HepG2 (cell line): ENCODE data around the gene FGFR3. TPM values are rescaled to one million over a fixed set of nuclear protein-coding genes. Genes with fewer than 3 reads are reported as not detected.

Experiments
- ELF3 ChIP-seq: IDR thresholded peaks from 2 replicates; pipeline ENCODE4 v1.6.1; 2016; ENCODE audit warnings: missing genetic modification reagents, missing compliant biosample characterization
- HDAC1 ChIP-seq: sonication (generic); formaldehyde crosslinking; IDR thresholded peaks from 2 replicates; pipeline ENCODE4 v1.5.1; 2020; ENCODE audit warnings: mild to moderate bottlenecking, missing genetic modification reagents
- NFIC ChIP-seq: IDR thresholded peaks from 2 replicates; pipeline ENCODE4 v1.6.1; 2012; ENCODE audit warnings: mild to moderate bottlenecking, low read length, inconsistent platforms
- SALL2 ChIP-seq: sonication (generic); formaldehyde crosslinking; IDR thresholded peaks from 2 replicates; pipeline ENCODE4 v1.8.1; 2023; ENCODE audit warnings: mild to moderate bottlenecking, missing genetic modification reagents, inconsistent platforms
- SRSF9 ChIP-seq: fragments of 200-400 bp; formaldehyde crosslinking; IDR thresholded peaks from 2 replicates; pipeline ENCODE4 v1.6.1; 2018; ENCODE audit warnings: borderline replicate concordance, mild to moderate bottlenecking, low read depth, low read length; ENCODE audit not compliant: insufficient read depth, poor library complexity, severe bottlenecking
- SRY ChIP-seq: sonication (generic); formaldehyde crosslinking; IDR thresholded peaks from 2 replicates; pipeline ENCODE4 v1.8.0; 2022; ENCODE audit warnings: mild to moderate bottlenecking, missing genetic modification reagents
- ZKSCAN5 ChIP-seq: sonication (generic); formaldehyde crosslinking; IDR thresholded peaks from 2 replicates; pipeline ENCODE4 v1.5.1; 2020; ENCODE audit warnings: mild to moderate bottlenecking, missing genetic modification reagents
- ZNF660 ChIP-seq: sonication (generic); formaldehyde crosslinking; IDR thresholded peaks from 2 replicates; pipeline ENCODE4 v1.5.1; 2020; ENCODE audit warnings: mild to moderate bottlenecking, low read depth, missing genetic modification reagents, borderline replicate concordance
- ZNF747 ChIP-seq: sonication (generic); formaldehyde crosslinking; IDR thresholded peaks from 2 replicates; pipeline ENCODE4 v1.8.1; 2023; ENCODE audit warnings: missing genetic modification reagents, mild to moderate bottlenecking, borderline replicate concordance
- polyA plus RNA-seq, 8 experiments: library from polyadenylated mRNA; depleted of rRNA in 3 of 8; stranded (reverse) in 7 of 8; unstranded in 1 of 8; fragments of >200 nt; fragmentation: Illumina TruSeq in 4 of 8; extraction: Trizol in 4 of 8; gene quantifications; 2 replicates each; pipeline versions ENCODE4 v1.2.1 to v1.2.3, GENCODE V29; 2011 to 2016; ENCODE audit warnings: low read depth in 4 of 8, missing spikeins in 1 of 8, mixed read lengths in 1 of 8; ENCODE audit not compliant: insufficient read depth in 1 of 8
- total RNA-seq, 5 experiments: library from RNA; depleted of rRNA; stranded (reverse); fragments of >200 nt; fragmentation: Illumina TruSeq; extraction: Trizol; gene quantifications; 2 replicates each; pipeline ENCODE4 v1.2.3, GENCODE V29; 2016; ENCODE audit warnings: low read depth in 1 of 5
- TF ChIP-seq, protein P1 (sequence below): sonication (generic); formaldehyde crosslinking; conservative IDR thresholded peaks from 2 replicates; pipeline ENCODE4 v1.5.0; 2020; ENCODE audit warnings: missing genetic modification reagents
- TF ChIP-seq, protein P2 (sequence below), 2 experiments: IDR thresholded peaks; 2 replicates each; pipeline ENCODE4 v1.6.1; 2011 to 2012; ENCODE audit warnings: low read length in 2 of 2, borderline replicate concordance in 1 of 2, low read depth in 1 of 2, mild to moderate bottlenecking in 1 of 2, moderate library complexity in 1 of 2
- TF ChIP-seq, protein P3 (sequence below): sonication (generic); formaldehyde crosslinking; IDR thresholded peaks from 2 replicates; pipeline ENCODE4 v1.8.1; 2023; ENCODE audit warnings: mild to moderate bottlenecking, moderate library complexity, missing genetic modification reagents
- TF ChIP-seq, protein P4 (sequence below): sonication (generic); formaldehyde crosslinking; IDR thresholded peaks from 2 replicates; pipeline ENCODE4 v1.9.0; 2022; ENCODE audit warnings: low read depth, missing genetic modification reagents
- TF ChIP-seq, protein P5 (sequence below): sonication (generic); formaldehyde crosslinking; IDR thresholded peaks from 2 replicates; pipeline ENCODE4 v1.4.0; 2020; ENCODE audit warnings: missing genetic modification reagents
- TF ChIP-seq, protein P6 (sequence below): IDR thresholded peaks from 2 replicates; pipeline ENCODE4 v1.4.0; 2020; ENCODE audit warnings: mild to moderate bottlenecking, missing genetic modification reagents

FGFR3 gene
- total and polyA plus RNA-seq, 2 of the 13 experiments (the other 11 are each of a cell fraction or from before 2014, with no cell fraction given), result 103 to 109 TPM

DNA sequence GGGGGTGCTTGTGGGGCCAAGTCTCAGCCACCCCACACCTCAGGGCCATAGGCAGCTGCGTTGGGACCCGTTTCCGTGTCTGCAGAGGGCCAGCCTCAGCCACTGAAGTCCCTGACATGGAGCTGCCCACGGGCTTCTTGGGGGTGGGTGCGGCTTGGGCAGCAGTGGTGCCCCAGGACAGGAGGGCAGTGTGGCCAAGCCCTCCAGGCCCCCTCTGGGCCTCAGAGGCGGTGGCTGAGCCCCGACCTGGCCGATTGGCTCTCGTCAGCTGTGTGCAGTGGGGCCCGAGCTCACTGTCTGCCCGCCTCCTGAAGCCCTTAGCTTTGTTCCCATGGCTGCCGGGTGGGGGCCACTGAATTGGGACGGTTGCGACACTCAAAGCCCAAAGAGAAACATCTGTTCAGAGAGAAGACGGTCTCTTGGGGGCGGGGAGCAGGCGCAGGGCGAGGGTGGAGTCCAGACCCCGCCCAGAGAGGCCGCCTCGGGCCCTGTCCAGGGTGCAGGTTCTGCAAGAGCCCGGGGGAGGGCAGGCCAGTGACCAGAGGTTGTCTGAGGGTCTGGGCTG, 9.1 kb downstream of the FGFR3 start (continued):
- TF ChIP-seq, protein P1, sequence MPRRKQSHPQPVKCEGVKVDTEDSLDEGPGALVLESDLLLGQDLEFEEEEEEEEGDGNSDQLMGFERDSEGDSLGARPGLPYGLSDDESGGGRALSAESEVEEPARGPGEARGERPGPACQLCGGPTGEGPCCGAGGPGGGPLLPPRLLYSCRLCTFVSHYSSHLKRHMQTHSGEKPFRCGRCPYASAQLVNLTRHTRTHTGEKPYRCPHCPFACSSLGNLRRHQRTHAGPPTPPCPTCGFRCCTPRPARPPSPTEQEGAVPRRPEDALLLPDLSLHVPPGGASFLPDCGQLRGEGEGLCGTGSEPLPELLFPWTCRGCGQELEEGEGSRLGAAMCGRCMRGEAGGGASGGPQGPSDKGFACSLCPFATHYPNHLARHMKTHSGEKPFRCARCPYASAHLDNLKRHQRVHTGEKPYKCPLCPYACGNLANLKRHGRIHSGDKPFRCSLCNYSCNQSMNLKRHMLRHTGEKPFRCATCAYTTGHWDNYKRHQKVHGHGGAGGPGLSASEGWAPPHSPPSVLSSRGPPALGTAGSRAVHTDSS (CRISPR knock-in tag), result no peak
- no peak for TF ChIP-seq ZNF660 (CRISPR knock-in tag)
- TF ChIP-seq SRY (CRISPR knock-in tag), result no peak
- TF ChIP-seq, protein P2, sequence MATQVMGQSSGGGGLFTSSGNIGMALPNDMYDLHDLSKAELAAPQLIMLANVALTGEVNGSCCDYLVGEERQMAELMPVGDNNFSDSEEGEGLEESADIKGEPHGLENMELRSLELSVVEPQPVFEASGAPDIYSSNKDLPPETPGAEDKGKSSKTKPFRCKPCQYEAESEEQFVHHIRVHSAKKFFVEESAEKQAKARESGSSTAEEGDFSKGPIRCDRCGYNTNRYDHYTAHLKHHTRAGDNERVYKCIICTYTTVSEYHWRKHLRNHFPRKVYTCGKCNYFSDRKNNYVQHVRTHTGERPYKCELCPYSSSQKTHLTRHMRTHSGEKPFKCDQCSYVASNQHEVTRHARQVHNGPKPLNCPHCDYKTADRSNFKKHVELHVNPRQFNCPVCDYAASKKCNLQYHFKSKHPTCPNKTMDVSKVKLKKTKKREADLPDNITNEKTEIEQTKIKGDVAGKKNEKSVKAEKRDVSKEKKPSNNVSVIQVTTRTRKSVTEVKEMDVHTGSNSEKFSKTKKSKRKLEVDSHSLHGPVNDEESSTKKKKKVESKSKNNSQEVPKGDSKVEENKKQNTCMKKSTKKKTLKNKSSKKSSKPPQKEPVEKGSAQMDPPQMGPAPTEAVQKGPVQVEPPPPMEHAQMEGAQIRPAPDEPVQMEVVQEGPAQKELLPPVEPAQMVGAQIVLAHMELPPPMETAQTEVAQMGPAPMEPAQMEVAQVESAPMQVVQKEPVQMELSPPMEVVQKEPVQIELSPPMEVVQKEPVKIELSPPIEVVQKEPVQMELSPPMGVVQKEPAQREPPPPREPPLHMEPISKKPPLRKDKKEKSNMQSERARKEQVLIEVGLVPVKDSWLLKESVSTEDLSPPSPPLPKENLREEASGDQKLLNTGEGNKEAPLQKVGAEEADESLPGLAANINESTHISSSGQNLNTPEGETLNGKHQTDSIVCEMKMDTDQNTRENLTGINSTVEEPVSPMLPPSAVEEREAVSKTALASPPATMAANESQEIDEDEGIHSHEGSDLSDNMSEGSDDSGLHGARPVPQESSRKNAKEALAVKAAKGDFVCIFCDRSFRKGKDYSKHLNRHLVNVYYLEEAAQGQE (IDR thresholded peaks at IDR 0.05; ENCODE audit: borderline replicate concordance in 1 of 2, low read depth in 1 of 2, low read length in 2 of 2), result peak in 1 of 2 experiments; percentile 87; a peak in 2 of 4 replicates
- TF ChIP-seq, protein P3, sequence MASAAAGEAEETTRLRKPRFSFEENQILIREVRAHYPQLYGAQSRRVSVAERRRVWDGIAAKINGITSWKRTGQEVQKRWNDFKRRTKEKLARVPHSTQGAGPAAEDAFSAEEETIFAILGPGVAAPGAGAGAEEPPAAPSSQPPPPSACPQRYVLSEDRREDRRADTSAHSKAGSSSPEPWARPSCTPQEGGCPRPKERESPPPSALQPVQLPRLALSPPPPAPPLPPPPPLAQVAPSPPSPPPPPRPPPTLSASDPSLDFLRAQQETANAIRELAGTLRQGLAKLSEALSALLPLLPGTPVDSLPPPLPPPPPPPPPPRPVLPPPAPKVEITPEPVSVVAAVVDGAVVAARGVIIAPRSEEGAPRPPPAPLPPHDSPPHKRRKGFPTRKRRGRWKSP (CRISPR knock-in tag), result no peak
- no peak for TF ChIP-seq SRSF9
- no peak for TF ChIP-seq NFIC
- TF ChIP-seq, protein P4, sequence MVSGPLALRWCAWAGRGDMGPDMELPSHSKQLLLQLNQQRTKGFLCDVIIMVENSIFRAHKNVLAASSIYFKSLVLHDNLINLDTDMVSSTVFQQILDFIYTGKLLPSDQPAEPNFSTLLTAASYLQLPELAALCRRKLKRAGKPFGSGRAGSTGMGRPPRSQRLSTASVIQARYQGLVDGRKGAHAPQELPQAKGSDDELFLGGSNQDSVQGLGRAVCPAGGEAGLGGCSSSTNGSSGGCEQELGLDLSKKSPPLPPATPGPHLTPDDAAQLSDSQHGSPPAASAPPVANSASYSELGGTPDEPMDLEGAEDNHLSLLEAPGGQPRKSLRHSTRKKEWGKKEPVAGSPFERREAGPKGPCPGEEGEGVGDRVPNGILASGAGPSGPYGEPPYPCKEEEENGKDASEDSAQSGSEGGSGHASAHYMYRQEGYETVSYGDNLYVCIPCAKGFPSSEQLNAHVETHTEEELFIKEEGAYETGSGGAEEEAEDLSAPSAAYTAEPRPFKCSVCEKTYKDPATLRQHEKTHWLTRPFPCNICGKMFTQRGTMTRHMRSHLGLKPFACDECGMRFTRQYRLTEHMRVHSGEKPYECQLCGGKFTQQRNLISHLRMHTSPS (CRISPR knock-in tag), result peak; percentile 90
- TF ChIP-seq ZNF747 (CRISPR knock-in tag), result no peak
- peak; percentile 82 for TF ChIP-seq HDAC1 (CRISPR knock-in tag)
- no peak for TF ChIP-seq ZKSCAN5 (CRISPR knock-in tag)
- TF ChIP-seq, protein P5, sequence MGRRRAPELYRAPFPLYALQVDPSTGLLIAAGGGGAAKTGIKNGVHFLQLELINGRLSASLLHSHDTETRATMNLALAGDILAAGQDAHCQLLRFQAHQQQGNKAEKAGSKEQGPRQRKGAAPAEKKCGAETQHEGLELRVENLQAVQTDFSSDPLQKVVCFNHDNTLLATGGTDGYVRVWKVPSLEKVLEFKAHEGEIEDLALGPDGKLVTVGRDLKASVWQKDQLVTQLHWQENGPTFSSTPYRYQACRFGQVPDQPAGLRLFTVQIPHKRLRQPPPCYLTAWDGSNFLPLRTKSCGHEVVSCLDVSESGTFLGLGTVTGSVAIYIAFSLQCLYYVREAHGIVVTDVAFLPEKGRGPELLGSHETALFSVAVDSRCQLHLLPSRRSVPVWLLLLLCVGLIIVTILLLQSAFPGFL (CRISPR knock-in tag), result no peak
- TF ChIP-seq ELF3, result no peak
- no peak for TF ChIP-seq SALL2 (CRISPR knock-in tag)
- TF ChIP-seq, protein P6, sequence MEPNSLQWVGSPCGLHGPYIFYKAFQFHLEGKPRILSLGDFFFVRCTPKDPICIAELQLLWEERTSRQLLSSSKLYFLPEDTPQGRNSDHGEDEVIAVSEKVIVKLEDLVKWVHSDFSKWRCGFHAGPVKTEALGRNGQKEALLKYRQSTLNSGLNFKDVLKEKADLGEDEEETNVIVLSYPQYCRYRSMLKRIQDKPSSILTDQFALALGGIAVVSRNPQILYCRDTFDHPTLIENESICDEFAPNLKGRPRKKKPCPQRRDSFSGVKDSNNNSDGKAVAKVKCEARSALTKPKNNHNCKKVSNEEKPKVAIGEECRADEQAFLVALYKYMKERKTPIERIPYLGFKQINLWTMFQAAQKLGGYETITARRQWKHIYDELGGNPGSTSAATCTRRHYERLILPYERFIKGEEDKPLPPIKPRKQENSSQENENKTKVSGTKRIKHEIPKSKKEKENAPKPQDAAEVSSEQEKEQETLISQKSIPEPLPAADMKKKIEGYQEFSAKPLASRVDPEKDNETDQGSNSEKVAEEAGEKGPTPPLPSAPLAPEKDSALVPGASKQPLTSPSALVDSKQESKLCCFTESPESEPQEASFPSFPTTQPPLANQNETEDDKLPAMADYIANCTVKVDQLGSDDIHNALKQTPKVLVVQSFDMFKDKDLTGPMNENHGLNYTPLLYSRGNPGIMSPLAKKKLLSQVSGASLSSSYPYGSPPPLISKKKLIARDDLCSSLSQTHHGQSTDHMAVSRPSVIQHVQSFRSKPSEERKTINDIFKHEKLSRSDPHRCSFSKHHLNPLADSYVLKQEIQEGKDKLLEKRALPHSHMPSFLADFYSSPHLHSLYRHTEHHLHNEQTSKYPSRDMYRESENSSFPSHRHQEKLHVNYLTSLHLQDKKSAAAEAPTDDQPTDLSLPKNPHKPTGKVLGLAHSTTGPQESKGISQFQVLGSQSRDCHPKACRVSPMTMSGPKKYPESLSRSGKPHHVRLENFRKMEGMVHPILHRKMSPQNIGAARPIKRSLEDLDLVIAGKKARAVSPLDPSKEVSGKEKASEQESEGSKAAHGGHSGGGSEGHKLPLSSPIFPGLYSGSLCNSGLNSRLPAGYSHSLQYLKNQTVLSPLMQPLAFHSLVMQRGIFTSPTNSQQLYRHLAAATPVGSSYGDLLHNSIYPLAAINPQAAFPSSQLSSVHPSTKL, result peak; percentile 39; the same call in 1 of the 2 replicates
